Sciatic nerve (tissue), 2 donors: Measurements from ENCODE around the gene TRIM7. TPM values are rescaled to one million over a fixed set of nuclear protein-coding genes. Genes with fewer than 3 reads are reported as not detected.
A peak's percentile ranks its signal among the peaks of the same experiment; 100 is the strongest.
"Not testable (repeated sequence)": the region's sequence is repeated elsewhere in the genome, so short reads cannot be mapped to it uniquely, and the experiment has no call there.

Experiments
- ATAC-seq: fragments of 200-7000 bp; cut with Tn5 transposase; one replicate; pipeline ENCODE4 v1.9.1; 2020; ENCODE audit warnings: mild to moderate bottlenecking, moderate library complexity
- DNase-seq: peaks from one replicate; pipeline ENCODE4 v3.0.0-alpha.2; 2020; ENCODE audit warnings: low spot score
- intact Hi-C: fragments of 100-400 bp; cut with DNase I; formaldehyde crosslinking; loops from one replicate; pipeline ENCODE4 v1.14.2; 2022
- total RNA-seq: library from RNA; stranded (reverse); fragmentation: NEBNext Ultra II Directional; extraction: Animal tissue kit (Norgen Biotek cat#: 25700); gene quantifications from one replicate; pipeline ENCODE4 v1.2.1, GENCODE V29; 2021
- donor health status: DM: no; HTN: no; CAD: no.
- donor health status: DM: no; HTN: no; CAD: no.

TRIM7 gene
- total RNA-seq, 1 donor from 2014 or later: 3.2 TPM

GRCh38 chr5:181217111-181217802 is 12.3 kb upstream of the TRIM7 start:
- intact Hi-C loops: no loop called here
- DNase-seq: peak; percentile 74
- peak; percentile 57 for ATAC-seq

GRCh38 chr5:181215997-181216989 is 11.3 kb upstream of the TRIM7 start:
- intact Hi-C loops: no loop called here
- ATAC-seq (no peak), DNase-seq (no peak)

- ATAC-seq, intact Hi-C loops, DNase-seq: not testable (repeated sequence)
Observed at GRCh38 chr5:181214249-181214648, 9.3 kb upstream of the TRIM7 start.

- intact Hi-C loops: no loop called here
- ATAC-seq (no peak), DNase-seq (no peak)
Observed at GRCh38 chr5:181212934-181213333, 7.9 kb upstream of the TRIM7 start.

- ATAC-seq (no peak), DNase-seq (no peak)
- intact Hi-C loops: no loop called here
Observed at GRCh38 chr5:181212080-181212479, 7.1 kb upstream of the TRIM7 start.

GRCh38 chr5:181211208-181211607 is 6.2 kb upstream of the TRIM7 start:
- ATAC-seq: no peak
- intact Hi-C loops: no loop called here

GRCh38 chr5:181210698-181211097 is 5.7 kb upstream of the TRIM7 start:
- ATAC-seq, DNase-seq, intact Hi-C loops: not testable (repeated sequence)

More at GRCh38 chr5:181211208-181211607, 6.2 kb upstream of the TRIM7 start:
- DNase-seq: no peak

- ATAC-seq: not testable (repeated sequence)
Observed at GRCh38 chr5:181210148-181210547, 5.2 kb upstream of the TRIM7 start.

GRCh38 chr5:181209006-181209405 is 4.0 kb upstream of the TRIM7 start:
- DNase-seq, ATAC-seq, intact Hi-C loops: not testable (repeated sequence)

More at GRCh38 chr5:181210148-181210547, 5.2 kb upstream of the TRIM7 start:
- intact Hi-C loops, DNase-seq: not testable (repeated sequence)

- no peak for ATAC-seq
- DNase-seq: no peak
- intact Hi-C loops: no loop called here
Observed at GRCh38 chr5:181207960-181208253, 2.9 kb upstream of the TRIM7 start.

- intact Hi-C loops: no loop called here
- DNase-seq: peak; percentile 87
- ATAC-seq: peak; percentile 78
Observed at GRCh38 chr5:181207214-181207959, 2.4 kb upstream of the TRIM7 start.

- ATAC-seq: no peak
- DNase-seq: no peak
- intact Hi-C loops: no loop called here
Observed at GRCh38 chr5:181205761-181206649, 1.0 kb upstream of the TRIM7 start.

- no peak for ATAC-seq
- intact Hi-C loops: no loop called here
- no peak for DNase-seq
Observed at GRCh38 chr5:181204113-181204825, 727 bp downstream of the TRIM7 start.

- ATAC-seq: peak; percentile 11
- intact Hi-C loops: no loop called here
- DNase-seq: no peak
Observed at GRCh38 chr5:181203777-181204112, 1.3 kb downstream of the TRIM7 start.

GRCh38 chr5:181203093-181203711 is 1.8 kb downstream of the TRIM7 start:
- intact Hi-C loops: no loop called here
- DNase-seq: no peak
- ATAC-seq: peak; percentile 46

- no peak for DNase-seq
- intact Hi-C loops: no loop called here
- ATAC-seq: no peak
Observed at GRCh38 chr5:181200816-181201215, 4.2 kb downstream of the TRIM7 start.

GRCh38 chr5:181199881-181200638 is 4.9 kb downstream of the TRIM7 start:
- intact Hi-C loops: no loop called here
- ATAC-seq (no peak), DNase-seq (no peak)
